Stimulated activated CD4-positive, alpha-beta T cell treated with anti-CD3 and anti-CD28 coated beads, Interleukin-15, amount 100 ng/mL, for 24 hours (primary cell): ENCODE results near the gene KRTAP10-7.
"Not testable (repeated sequence)": the region's sequence is repeated elsewhere in the genome, so short reads cannot be mapped to it uniquely, and the experiment has no call there.

Experiments
- DNase-seq: peaks from one replicate; pipeline ENCODE4 v3.0.0-alpha.2; 2020

KRTAP10-7 gene, protein sequence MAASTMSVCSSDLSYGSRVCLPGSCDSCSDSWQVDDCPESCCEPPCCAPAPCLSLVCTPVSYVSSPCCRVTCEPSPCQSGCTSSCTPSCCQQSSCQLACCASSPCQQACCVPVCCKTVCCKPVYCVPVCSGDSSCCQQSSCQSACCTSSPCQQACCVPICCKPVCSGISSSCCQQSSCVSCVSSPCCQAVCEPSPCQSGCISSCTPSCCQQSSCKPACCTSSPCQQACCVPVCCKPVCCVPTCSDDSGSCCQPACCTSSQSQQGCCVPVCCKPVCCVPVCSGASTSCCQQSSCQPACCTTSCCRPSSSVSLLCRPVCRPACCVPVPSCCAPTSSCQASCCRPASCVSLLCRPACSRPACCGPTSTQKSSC

DNA sequence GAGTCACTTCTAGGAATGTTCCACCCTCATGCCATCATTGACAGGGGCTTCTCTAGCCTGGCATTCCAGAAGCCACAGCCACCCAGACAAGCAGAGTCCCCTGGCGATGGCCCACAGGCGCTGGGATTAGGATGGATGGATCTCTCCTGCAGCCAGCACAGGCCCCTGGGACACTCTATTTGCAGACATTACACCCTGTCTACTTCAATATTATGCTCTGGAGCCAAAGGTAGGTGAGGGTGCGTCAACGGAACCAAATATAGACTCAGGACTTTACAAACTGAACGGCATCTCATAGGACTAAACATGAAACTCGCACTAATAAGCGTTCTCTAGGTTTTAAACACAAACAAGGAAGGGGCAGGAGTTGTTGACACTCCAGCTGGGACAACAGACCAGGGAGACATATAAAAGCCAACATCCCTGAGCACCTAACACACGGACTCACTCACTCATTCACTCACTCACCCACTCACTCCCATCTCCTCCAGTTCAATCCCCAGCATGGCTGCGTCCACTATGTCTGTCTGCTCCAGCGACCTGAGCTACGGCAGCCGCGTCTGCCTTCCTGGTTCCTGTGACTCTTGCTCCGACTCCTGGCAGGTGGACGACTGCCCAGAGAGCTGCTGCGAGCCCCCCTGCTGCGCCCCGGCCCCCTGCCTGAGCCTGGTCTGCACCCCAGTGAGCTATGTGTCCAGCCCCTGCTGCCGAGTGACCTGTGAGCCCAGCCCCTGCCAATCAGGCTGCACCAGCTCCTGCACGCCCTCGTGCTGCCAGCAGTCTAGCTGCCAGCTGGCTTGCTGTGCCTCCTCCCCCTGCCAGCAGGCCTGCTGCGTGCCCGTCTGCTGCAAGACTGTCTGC is at the start of gene KRTAP10-7:
KRTAP10-7 (plus strand) TSS at position 480 of the 861 bp plus-strand sequence; CDS start at position 505, 25 bp downstream.
- not testable (repeated sequence) for DNase-seq

DNA sequence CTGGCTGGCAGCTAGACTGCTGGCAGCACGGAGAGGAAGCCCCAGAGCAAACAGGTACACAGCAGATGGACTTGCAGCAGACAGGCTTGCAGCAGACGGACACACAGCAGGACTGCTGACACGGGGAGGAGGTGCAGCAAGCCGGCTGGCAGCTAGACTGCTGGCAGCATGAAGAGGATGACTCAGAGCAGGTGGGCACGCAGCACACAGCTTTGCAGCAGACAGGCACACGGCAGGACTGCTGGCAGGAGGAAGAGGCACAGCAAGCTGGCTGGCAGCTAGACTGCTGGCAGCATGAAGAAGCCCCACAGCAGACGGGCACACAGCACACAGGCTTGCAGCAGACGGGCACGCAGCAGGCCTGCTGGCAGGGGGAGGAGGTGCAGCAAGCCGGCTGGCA is 49.6 kb upstream of the KRTAP10-7 start:
- DNase-seq = no peak

DNA sequence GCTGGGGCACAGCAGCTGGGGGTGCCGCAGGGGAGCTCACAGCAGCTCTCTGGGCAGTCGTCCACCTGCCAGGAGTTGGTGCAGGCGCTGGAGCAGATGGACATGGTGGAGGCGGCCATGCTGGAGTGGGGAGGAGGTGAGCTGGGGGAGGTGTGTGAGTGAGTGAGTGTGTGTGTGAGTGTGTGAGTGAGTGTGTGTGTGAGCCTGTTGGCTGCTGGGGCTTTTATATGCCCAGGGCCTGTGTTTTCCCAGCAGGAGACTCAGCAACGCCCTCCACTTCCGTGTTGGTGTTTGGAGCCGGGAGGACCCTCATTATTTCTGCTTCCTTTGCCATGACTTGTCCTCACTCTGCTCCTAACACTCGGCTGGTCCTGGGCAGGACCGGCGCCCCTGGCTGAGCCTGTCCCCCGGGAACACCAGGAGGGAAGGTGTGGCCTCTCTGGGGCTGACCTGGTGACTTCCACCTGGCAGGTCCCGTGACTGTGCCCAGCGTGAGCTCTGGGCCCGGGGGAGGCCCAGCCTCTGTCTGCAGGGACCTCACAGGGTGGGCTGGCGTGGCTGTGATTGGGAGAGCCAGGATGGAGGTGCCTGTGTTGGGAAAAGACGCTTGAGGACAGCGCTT is 48.9 kb upstream of the KRTAP10-7 start, which contains the start of gene KRTAP10-2:
KRTAP10-2 (minus strand) TSS at position 166 of the 622 bp plus-strand sequence; CDS start at position 119, 47 bp downstream.
- DNase-seq = no peak

DNA sequence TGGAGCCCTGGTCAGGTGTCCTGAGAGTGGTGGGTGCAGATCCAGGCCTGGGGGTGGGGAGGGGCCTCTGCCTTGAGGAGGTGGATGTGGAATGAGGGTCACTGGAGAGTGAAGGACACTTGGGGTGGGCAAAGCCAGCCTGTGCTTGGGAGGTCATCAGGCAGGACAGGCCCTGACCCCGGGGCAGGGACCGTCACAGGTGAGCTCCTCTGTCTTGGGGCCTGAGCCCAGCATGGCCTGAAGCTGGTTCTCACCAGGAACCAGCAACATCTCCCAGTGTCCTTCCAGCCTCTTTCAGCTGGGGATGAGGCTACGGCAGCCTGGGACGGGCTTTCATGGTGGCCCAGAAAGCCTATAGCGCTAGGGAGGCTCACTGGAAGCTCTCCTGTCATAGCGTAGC is 48.3 kb upstream of the KRTAP10-7 start:
- no peak for DNase-seq

DNA sequence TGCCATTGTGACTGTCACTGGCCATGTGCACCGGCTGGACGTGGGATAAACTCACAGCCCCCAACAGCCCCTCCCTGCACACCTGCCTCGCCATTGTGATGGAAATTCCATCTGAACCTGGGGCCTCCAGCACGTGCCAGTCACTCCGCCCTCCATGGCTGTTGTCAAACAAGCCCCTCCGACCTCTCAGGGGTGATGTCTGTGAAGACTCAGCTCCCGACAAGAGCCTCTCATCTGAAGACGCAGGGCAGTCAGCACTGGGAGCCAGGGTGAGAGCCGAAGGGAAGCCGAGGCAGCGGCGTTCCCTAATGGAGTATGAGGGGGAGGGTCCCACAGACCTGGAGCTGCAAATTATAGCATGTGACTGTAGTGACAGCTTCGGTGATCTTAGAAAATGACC is 47.7 kb upstream of the KRTAP10-7 start:
- DNase-seq = no peak

DNA sequence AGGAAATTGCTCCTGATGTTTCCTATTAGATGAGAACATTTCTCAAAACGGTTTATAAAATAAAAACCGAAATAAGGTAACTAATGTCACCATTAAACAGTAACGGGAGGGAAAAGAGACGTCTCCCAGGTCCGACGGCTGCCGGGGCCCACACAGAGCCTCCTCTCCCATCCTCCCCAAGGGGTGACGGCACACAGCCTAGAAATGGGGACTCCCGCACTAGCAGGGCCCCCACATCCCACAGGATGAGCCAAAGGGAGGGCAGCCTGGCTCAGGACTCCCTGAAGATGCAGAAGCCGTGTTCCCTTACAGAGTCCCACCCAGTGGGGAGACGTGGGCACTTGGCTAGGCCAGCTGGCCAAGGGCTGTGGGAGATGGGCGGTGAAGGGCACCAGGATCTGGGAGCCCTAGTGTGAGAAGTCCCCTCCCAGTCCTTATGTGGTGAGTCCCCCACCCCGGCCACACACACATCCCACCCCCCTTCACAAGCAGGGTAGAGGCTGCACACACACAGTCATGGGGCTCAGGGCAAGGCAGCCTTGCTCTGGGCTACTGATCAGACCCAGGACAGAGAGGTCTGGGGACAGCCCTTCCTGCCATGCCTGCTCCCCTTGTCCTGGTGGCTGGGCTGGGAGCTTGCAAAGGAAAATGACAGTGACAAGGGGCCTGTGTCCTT is 45.1 kb upstream of the KRTAP10-7 start:
- DNase-seq = no peak

DNA sequence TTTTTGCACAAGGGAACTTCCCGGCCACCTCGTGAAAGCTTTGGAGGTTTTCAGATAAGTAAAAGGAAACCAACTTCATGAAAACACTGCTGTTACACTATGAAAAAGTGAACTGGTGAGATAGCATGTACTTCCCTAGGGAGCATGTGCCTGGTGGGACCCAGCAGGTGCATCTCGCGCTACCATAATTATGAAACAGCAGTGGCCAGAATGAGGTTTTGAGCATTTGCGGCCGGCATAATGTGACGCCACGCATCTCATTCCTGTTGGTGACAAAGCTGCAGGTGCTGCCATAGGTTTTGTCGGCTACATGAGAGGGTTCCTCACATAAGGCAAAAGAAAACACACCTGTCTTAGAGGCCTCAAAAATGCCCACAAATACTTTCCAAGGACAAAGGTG is 43.5 kb upstream of the KRTAP10-7 start:
- no peak for DNase-seq

DNA sequence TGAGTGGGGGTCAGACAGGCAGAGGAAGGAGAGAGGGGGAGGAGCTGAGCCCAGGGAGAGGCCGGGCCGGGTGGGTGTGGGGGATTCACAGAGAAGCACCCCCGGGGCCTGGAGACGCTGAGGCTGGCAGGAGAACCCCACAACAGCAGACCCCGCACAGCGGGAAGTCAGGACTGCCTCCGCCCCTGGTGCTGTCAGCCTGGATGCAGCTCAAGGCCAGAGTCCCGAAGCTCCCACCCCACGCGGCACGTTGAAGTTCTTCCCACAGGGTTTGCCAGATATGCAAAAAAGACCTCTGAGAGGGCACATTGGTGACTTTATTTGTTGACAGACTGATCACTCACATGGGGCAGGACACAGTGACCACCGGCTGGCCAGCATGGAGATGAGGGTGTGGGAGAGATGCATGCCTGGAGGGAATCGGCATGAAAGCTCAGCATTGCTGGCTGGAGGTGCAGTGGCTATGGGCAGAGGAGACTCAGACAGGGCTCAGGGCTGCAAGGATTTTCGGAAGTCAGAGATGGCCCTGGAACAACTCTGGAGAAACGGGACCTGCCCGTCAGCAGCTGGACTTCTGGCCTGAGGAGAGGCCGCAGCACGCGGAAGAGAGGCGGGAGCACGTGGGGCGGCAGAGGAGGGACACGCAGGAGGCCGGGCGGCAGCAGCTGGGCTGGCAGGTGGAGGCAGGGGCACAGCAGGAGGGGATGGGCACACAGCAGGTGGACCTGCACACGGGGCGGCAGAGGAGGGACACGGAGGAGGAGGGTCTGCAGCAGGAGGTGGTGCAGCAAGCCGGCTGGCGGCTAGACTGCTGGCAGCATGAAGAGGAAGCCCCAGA is 42.7 kb upstream of the KRTAP10-7 start:
- DNase-seq = no peak

DNA sequence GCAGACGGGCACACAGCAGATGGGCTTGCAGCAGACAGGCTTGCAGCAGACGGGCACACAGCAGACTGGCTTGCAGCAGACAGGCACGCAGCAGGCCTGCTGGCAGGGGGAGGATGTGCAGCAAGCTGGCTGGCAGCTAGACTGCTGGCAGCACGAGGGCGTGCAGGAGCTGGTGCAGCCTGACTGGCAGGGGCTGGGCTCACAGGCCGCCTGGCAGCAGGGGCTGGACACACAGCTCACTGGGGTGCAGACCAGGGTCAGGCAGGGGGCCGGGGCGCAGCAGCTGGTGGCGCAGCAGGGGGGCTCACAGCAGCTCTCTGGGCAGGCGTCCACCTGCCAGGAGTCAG is 42.1 kb upstream of the KRTAP10-7 start:
- DNase-seq = not testable (repeated sequence)

DNA sequence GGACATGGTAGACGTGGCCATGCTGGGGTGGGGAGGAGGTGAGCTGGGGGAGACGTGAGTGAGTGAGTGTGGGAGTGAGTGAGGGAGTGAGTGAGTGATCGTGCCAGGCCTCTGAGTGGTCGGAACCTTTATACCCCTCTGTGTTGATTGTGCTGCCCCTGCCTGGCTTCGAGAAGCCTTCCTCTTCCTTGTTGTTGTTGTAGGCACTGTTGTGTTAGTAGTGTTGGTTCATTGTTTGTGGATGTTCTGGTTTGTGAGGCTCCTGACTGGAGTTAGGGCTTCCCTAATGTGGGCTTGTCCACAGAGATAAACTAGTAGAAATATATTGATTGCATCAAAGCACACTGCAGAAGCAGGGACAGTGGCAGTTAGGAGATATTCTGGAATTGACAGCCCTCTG is 41.7 kb upstream of the KRTAP10-7 start, which contains the start of gene KRTAP10-3:
KRTAP10-3 (minus strand) TSS at position 101 of the 400 bp plus-strand sequence; CDS start at position 21, 80 bp downstream.
- no peak for DNase-seq

DNA sequence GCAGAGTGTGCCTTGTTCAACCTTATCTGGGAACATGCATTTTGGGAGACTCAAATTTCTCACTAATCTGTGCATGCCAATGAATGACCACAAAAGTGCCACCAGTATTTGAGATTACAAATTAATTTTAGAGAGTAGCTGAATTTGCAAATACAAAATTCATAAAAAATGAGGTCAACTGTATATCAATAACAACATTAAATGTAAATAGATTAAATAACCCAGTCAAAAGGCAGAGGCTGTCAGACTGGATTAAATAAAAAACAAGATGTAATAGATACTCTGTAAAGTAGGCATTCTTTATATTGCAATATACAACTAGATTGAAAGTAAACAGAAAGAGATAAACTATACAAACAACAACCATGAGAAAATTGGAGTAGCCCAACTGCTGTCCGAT is 36.3 kb upstream of the KRTAP10-7 start:
- DNase-seq = no peak

DNA sequence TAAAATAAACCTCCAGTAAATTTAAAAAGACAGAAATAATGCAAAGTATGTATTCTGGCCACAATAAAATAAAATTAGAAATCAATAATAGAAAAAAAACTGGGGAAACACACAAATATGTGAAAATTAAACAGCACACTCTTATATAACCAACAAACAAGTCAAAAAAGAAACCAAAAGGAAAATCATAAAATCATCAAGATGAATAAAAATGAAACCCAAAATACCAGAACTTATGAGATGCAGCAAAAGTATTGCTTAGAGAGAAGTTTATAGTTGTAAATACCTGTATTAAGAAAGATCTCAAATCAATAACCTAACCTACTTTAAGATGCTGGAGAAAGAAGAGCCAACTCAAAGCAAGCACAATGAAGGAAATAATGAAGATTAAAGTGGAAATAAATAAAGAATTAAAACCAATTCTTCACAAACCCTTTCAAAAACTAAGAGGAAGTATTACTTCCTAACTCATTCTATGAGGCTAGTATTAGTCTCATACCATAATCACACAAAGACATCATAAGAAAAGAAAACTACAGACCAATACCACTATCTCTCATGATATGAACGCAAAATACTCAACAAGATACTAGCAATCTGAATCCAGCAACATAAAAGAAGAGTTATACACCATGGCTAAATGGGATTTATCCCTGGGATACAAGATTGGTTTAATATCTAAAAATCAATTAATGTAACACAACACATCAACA is 35.4 kb upstream of the KRTAP10-7 start:
- DNase-seq = no peak

DNA sequence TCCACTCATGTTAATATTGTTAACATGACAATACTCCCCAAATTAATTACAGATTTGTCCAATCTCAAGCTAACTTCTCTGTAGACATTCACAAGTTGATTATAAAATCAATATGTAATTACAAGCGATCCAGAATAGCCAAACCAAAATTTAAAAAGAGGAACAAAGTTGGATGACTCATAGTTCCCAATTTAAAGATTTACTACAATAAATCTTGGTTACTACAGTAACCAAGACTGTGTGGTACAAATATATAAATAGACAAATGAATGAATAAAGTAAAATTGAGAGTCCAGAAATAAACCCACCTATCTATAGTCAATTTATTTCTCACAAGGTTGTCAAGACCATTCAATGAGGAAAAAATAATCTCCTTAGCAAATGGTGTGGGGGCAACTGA is 34.0 kb upstream of the KRTAP10-7 start:
- DNase-seq = no peak

DNA sequence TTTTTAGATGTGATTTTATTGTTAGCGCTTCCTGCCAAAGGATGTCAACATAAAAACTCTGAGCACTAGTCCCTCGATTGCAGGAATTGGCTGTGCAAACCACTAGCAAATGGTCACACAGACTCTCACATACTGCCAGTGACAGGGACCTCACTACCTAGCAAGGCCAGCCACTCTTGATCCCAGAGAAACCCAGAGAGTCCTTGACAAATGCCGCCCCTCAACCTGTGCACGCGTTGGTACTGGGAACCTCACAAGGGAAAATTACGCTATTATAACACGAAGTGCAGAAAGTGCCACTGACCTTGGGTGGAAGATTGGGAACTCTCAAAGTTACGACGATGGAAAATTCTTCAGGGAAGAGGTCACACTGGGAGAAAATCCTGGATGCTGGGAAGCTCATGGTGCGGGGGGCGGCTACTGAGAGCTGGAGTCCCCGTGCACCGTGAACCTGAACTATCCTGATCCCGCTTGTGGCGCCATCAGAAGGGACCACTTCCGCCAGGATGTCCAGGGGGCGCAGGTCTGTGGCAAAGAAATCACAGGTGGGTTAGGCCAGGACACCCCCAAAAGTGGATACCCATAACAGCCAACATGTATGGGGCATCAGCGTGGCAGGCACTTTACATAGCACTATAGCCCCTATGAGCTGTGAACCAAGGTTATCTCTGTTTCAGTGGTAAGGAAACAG is 32.8 kb upstream of the KRTAP10-7 start:
- no peak for DNase-seq

DNA sequence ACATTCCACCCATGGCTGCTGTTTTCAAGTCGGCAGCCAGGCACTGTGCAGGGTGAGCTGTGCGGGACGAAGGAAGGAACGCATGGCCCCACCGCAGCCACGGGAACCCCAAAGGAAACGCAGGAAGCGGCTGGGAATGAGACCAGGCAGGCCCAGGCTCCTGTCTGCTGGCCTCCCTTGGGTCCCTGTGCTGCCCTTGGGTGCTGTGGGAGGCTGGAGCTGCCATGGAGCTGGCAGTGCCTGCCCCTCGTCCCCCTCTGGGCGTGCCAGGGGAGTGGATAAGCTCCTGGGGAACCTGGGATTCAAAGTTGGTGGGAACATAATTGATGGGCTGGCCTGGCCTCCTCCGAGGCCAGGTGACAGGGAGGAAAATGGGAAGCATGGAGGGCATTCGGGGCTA is 32.1 kb upstream of the KRTAP10-7 start:
- no peak for DNase-seq

DNA sequence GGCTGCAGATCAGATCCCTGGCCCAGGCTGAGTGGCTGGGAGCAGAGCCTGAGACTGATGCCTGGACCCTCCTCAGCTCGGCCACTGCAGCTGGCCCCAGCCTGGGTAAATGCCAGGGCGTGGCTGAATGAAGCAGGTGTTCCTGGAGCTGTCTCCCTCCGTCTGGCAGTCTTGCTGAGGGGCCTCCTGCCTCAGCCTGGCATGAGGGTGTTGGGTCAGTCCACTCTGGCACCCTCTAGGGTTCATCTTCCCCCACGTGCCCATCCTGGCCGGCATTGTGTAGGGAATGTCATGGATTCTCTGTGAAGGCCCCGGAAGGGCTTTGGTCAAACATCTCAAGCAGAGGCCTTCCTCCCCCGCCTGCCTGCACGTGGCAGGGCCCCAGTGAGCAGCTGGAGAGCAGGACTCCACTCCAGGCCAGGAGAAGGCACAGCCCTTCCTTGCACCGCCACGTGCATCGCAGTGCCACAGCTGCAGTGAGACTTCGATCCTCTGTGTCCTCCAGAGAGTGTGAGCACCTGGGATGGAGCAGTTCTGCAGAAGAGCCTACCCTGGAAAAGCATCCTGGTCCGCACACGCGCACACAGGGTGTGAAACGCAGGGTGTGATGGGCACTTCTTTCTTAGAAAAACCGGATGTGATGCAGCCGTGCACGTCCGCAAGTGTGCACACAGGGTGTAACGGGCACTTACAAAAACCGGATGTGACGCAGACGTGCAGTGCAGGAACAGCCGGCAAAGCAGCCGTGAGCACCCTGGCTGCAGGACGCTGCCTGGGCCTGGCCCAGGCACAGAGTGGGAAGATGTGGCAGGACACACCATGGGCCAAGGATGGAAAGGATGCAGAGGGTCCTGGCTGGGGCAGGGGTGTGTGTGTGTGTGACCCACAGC is 31.5 kb upstream of the KRTAP10-7 start:
- no peak for DNase-seq

DNA sequence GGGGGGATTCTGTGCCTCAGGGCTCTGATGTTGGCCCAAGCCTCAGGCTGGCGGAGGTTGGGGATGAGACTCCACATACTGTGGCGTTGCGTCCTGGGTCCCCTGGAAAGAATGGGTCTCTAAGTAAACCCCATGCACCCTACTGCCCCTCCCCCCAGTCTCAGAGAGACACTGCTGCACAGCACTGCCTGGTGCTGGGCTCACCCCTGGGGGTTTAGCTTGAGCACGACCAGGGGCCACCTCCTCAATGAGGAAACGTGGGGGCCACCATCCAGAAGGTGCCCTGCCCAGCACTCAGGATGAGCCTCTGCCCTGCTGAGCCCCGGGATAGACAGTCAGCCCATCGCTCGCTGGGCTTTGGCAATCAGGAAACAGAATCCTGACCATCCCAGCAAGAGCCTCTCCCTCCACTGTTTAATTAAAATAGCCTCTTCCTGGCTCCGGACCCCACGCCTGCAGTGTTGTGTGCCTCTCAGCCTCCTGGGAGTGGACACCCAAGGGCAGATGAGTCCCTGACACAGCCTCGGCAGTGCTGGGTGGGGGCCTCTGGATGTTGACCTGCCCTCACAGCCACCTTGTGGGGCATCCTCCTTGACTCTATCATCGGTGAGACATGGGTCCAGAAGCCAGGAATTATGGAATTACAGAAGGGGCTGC is 30.4 kb upstream of the KRTAP10-7 start:
- DNase-seq = no peak

DNA sequence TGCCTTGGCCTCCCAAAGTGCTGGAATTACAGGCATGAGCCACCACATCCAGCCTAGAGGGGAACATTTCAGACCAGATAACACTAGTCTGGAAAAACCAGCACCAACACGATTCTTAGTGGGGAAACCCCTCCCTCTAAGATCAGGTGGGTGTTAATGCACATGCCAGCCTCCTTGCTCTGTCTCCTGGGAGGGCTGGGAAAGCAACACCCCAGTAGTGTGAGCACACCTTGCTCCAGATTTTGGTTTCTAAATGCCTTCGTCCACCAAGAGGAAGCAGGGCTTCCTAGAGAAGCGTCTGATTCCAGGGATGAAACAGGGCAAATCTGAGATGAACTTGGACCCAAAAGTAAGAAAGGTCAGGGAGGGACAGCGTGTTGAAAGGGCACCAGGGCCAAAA is 29.1 kb upstream of the KRTAP10-7 start:
- no peak for DNase-seq
